Measurements from ENCODE around the gene UBE2L6.

Gene UBE2L6

DNA sequence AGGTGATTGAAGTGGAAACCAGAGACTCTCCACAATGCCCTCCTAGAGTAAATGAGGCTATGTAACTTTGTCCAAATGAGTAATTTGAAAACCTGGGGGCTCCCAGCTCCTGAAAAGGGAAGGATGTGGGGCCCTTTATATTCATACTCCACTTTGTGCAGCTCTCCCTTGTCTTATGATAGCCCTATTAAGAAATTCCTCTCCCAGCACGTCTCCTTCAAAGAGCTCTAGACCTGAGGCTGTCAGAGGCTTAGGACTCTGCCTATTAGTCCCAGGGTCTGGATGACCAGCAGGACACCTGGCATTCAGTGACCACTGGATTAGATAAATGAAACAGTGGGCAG lies 54.0 kb downstream of the UBE2L6 start:
- Histone ChIP-seq H3K9ac (ENCODE audit: low read length) (no peak overlapping the region), H3K4me3 (ENCODE audit: low read depth, low read length) (peak overlapping the region; percentile 73), H3K36me3 (ENCODE audit: control insufficient read depth, insufficient read depth, low read length) (no peaks in the 10 kb centered on the region; the same call in 1 of the 2 replicates), H3K27ac (ENCODE audit: low read depth, low read length) (no peak overlapping the region), H3K4me1 (ENCODE audit: control insufficient read depth, insufficient read depth, low read length) (peaks cover 16% of the 10 kb centered on the region), H3K27me3 (ENCODE audit: control insufficient read depth, insufficient read depth, low read length) (peaks cover 39% of the 10 kb centered on the region), H3K9me3 (ENCODE audit: control insufficient read depth, insufficient read depth, low read depth, low read length) (no peaks in the 10 kb centered on the region)

DNA sequence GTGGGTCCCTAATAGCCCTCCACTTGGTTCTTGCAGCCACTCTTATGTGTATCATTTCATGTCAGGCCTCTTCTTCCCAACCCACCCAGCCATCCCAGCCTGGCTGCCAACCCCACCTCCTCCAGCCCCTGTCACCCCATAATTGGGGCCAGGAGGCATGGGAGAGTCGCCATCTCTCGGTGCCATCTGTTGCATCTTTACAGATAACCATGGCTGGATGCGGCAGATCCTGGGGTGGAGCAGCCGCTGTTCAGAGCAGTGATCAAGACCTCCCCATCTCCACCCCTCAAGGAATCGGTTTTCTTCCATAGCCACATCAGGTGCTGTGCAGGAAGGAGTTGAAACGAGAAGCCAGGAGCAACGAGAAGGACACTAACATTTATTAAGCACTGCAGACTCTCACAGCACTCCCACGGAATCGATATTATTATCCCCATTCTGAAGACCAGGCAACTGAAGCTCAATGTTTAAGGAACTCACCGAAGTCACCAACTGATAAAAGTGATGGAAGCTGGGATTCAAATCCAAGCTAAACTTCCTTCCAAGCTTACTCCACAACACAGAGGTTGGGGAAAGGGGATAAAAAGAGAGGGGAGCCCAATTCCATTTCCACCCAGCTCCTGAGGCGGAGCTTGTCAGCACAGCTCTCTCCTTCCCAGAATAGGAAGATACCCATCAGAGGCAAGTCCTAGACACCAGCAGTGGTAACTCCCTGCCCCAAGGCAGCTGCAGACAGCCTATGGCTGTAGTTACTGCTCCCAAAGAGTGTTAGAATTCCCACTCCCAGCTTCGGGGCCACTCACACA lies 54.6 kb downstream of the UBE2L6 start:
- Histone ChIP-seq H3K36me3 (ENCODE audit: control insufficient read depth, insufficient read depth, low read length) (no peaks in the 10 kb centered on the region; the same call in 1 of the 2 replicates), H3K9me3 (ENCODE audit: control insufficient read depth, insufficient read depth, low read depth, low read length) (no peaks in the 10 kb centered on the region), H3K27ac (ENCODE audit: low read depth, low read length) (no peak overlapping the region), H3K4me1 (ENCODE audit: control insufficient read depth, insufficient read depth, low read length) (peaks cover 16% of the 10 kb centered on the region), H3K4me3 (ENCODE audit: low read depth, low read length) (no peak overlapping the region; the same call in 1 of the 2 replicates), H3K9ac (ENCODE audit: low read length) (no peak overlapping the region), H3K27me3 (ENCODE audit: control insufficient read depth, insufficient read depth, low read length) (peaks cover 39% of the 10 kb centered on the region)

DNA sequence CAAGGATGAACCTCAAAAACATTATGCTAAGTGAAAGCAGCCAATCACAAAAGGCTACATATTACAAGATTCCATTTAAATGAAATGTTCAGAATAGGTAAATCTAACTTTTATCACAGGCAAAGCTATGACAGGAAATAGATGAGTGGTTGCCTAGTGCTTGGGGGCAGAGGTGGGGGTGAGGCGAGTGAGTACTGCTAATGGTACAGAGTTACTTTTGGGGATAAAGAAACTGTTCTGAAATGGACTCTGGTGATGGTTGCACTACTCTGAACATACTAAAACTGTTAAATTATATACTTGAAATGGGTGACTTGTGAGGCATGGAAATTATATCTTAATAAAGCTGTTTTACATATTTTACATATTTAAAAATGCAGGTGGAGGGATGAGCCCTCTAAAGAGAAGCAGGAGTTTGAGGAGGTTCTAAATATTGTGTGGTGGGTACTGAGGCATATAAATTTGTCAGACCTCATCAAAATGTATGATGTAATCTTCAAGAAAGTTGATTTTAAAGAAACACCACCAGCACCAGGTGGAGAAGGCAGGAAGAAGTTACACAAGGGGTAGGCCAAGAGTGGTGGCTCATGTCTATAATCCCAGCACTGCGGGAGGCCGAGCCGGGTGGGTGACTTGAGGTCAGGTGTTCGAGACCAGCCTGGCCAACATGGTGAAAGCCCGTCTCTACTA lies 55.6 kb downstream of the UBE2L6 start:
- H3K9ac ChIP-seq (ENCODE audit: low read length), result no peak overlapping the region
- no peak overlapping the region for H3K27ac ChIP-seq (ENCODE audit: low read depth, low read length)
- H3K36me3 ChIP-seq (ENCODE audit: control insufficient read depth, insufficient read depth, low read length), result no peaks in the 10 kb centered on the region; the same call in 1 of the 2 replicates
- H3K4me1 ChIP-seq (ENCODE audit: control insufficient read depth, insufficient read depth, low read length), result peaks cover 16% of the 10 kb centered on the region
- no peak overlapping the region for H3K4me3 ChIP-seq (ENCODE audit: low read depth, low read length)
- H3K27me3 ChIP-seq (ENCODE audit: control insufficient read depth, insufficient read depth, low read length), result peaks cover 29% of the 10 kb centered on the region
- no peaks in the 10 kb centered on the region for H3K9me3 ChIP-seq (ENCODE audit: control insufficient read depth, insufficient read depth, low read depth, low read length)

DNA sequence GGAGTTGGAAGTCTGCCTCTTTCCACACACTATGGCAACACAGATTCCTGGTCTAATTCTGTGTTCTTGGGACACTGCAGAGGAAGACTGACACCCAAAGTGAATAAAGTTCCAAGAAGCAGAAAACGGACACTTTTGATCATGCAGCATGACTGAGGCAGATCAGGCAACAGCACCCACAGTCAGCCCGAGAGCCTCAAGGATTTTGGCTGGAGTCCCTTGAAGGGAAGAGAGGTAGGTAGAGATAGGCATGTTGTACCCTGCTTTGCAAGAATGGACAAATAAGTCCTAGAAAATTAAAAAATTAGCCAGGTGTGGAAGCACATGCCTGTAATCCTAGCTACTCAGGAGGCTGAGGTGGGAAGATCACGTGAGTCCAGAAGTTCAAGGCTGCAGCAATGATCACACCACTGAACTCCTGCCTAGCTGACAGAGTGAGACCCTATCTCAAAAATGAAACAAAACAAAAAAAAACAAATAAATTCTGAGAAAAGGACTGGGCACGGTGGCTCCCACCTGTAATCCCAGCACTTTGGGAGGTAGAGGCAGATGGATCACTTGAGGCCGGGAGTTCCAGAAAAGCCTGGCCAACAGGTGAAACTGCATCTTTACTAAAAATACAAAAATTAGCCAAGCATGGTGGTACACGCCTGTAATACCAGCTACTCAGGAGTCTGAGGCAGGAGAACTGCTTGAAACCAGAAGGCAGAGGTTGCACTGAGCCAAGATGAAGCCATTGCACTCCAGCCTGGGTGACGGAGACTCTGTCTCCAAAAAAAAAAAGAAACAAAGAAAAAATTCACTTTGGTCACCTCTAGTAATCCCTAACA lies 58.9 kb downstream of the UBE2L6 start:
- Histone ChIP-seq H3K4me1 (ENCODE audit: control insufficient read depth, insufficient read depth, low read length) (peaks cover 10% of the 10 kb centered on the region; the same call in 1 of the 2 replicates), H3K27ac (ENCODE audit: low read depth, low read length) (no peak overlapping the region), H3K9me3 (ENCODE audit: control insufficient read depth, insufficient read depth, low read depth, low read length) (no peaks in the 10 kb centered on the region), H3K27me3 (ENCODE audit: control insufficient read depth, insufficient read depth, low read length) (peaks cover 2% of the 10 kb centered on the region; the same call in 1 of the 2 replicates), H3K4me3 (ENCODE audit: low read depth, low read length) (no peak overlapping the region), H3K9ac (ENCODE audit: low read length) (no peak overlapping the region), H3K36me3 (ENCODE audit: control insufficient read depth, insufficient read depth, low read length) (no peaks in the 10 kb centered on the region; the same call in 1 of the 2 replicates)

DNA sequence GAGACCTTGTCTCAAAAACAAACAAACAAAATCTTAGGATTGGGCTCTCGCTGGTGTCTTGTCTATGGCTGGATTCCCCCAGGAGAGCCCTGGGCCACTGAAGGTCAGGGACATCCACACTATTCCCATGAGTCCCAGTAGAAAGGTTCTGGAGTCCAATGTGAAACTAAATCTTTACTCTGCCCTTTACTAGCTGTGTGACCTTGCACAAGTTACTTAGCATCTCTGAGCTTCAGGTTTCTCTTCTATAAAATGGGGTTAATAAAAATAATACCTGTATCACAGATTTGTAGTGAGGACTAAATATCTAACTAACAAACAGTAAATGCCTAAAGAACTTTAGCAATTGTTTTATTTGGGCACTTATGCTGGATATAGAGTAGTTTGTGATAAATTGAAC lies 61.0 kb downstream of the UBE2L6 start:
- Histone ChIP-seq H3K9ac (ENCODE audit: low read length) (no peak overlapping the region), H3K9me3 (ENCODE audit: control insufficient read depth, insufficient read depth, low read depth, low read length) (no peaks in the 10 kb centered on the region), H3K36me3 (ENCODE audit: control insufficient read depth, insufficient read depth, low read length) (no peaks in the 10 kb centered on the region; the same call in 1 of the 2 replicates), H3K4me1 (ENCODE audit: control insufficient read depth, insufficient read depth, low read length) (0 out of 2 replicates have a peak, but pooled peaks cover 3% of the 10 kb centered on the region), H3K4me3 (ENCODE audit: low read depth, low read length) (no peak overlapping the region), H3K27me3 (ENCODE audit: control insufficient read depth, insufficient read depth, low read length) (no peaks in the 10 kb centered on the region), H3K27ac (ENCODE audit: low read depth, low read length) (no peak overlapping the region)

DNA sequence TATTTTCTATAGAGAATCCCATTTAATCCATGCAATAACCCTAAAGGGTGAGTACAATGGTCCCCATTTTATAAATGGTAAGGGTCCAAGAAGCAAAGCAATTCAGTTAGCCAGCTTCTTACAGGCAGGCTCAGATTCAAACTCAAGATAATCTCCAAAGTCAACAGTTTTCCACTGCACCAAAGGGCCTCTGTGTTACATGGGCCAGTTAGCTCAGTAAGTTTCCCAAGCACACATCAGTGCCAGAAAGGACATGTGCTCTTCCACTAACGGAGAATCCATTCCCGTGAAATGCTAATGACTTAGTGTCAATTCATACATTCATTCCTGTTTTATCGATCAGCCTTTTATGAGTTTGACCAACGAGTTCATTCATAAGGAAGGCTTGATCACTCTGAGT lies 63.0 kb downstream of the UBE2L6 start:
- Histone ChIP-seq H3K27ac (ENCODE audit: low read depth, low read length) (no peak overlapping the region), H3K9ac (ENCODE audit: low read length) (no peak overlapping the region), H3K4me1 (ENCODE audit: control insufficient read depth, insufficient read depth, low read length) (peaks cover 18% of the 10 kb centered on the region), H3K36me3 (ENCODE audit: control insufficient read depth, insufficient read depth, low read length) (no peaks in the 10 kb centered on the region; the same call in 1 of the 2 replicates), H3K4me3 (ENCODE audit: low read depth, low read length) (no peak overlapping the region), H3K27me3 (ENCODE audit: control insufficient read depth, insufficient read depth, low read length) (no peaks in the 10 kb centered on the region), H3K9me3 (ENCODE audit: control insufficient read depth, insufficient read depth, low read depth, low read length) (no peaks in the 10 kb centered on the region)

DNA sequence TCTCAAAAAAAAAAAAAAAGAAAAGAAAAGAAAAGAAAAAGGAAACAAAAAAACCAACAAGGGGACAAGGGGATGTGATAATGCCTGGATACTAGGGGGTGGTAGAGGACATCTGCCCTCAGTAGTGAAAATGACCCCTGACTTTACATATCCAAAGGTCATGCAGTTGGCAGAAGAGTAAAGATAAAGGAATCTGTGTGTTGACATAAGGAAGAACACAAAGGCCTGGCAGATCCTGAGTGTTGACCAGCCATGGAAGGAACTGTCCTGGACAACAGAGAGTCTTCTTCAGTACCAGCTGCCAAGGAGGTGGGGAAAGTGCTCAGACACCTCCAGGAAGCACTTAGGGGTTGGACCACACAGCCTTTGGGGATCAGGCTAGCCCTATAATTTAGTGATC lies 64.6 kb downstream of the UBE2L6 start:
- Histone ChIP-seq H3K4me3 (ENCODE audit: low read depth, low read length) (no peak overlapping the region), H3K27ac (ENCODE audit: low read depth, low read length) (no peak overlapping the region), H3K9me3 (ENCODE audit: control insufficient read depth, insufficient read depth, low read depth, low read length) (no peaks in the 10 kb centered on the region), H3K27me3 (ENCODE audit: control insufficient read depth, insufficient read depth, low read length) (no peaks in the 10 kb centered on the region), H3K4me1 (ENCODE audit: control insufficient read depth, insufficient read depth, low read length) (peaks cover 22% of the 10 kb centered on the region), H3K9ac (ENCODE audit: low read length) (no peak overlapping the region), H3K36me3 (ENCODE audit: control insufficient read depth, insufficient read depth, low read length) (no peaks in the 10 kb centered on the region; the same call in 1 of the 2 replicates)

DNA sequence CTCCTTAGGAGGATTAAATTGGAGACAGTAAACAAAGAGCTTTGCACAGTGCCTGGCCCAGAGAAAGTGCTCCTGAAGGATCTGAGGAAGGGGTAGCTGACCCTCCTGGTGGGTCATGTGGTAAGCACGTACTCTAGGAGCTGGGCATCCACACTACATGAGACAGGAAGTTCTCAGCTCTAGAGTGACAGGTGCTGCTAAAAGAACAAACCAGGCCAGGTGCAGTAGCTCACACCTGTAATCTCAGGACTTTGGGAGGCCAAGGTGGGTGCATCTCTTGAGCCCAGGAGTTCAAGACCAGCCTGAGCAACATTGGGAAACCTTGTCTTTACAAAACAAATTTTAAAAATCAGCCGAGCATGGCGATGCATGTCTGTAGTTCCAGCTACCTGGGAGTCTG lies 65.1 kb downstream of the UBE2L6 start:
- Histone ChIP-seq H3K4me1 (ENCODE audit: control insufficient read depth, insufficient read depth, low read length) (peaks cover 22% of the 10 kb centered on the region), H3K36me3 (ENCODE audit: control insufficient read depth, insufficient read depth, low read length) (no peaks in the 10 kb centered on the region; the same call in 1 of the 2 replicates), H3K27ac (ENCODE audit: low read depth, low read length) (no peak overlapping the region)

DNA sequence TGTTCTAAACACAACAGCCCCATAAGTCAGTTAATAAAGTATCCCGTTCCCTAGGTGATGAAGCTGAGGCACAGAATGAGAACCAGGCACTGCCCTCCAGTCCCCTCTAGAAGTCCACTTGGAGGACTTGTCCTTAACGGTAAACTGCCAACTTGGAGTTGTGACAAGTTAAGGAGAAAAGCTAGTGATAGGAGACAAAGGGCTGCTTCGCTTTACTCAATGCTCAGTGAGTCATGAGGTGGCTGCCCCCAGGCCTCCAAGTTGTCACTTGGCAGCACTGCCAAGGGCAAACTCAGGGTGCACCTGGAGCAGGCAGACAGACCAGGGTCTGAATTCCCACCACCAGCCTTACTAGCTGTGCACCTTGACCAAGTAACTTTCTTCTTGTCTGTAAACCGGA lies 65.5 kb downstream of the UBE2L6 start:
- Histone ChIP-seq H3K36me3 (ENCODE audit: control insufficient read depth, insufficient read depth, low read length) (no peaks in the 10 kb centered on the region; the same call in 1 of the 2 replicates), H3K27me3 (ENCODE audit: control insufficient read depth, insufficient read depth, low read length) (no peaks in the 10 kb centered on the region), H3K4me1 (ENCODE audit: control insufficient read depth, insufficient read depth, low read length) (peaks cover 22% of the 10 kb centered on the region), H3K4me3 (ENCODE audit: low read depth, low read length) (no peak overlapping the region), H3K9ac (ENCODE audit: low read length) (no peak overlapping the region), H3K9me3 (ENCODE audit: control insufficient read depth, insufficient read depth, low read depth, low read length) (no peaks in the 10 kb centered on the region), H3K27ac (ENCODE audit: low read depth, low read length) (no peak overlapping the region)

More for the DNA sequence above, 65.1 kb downstream of the UBE2L6 start:
- Histone ChIP-seq H3K9ac (ENCODE audit: low read length) (no peak overlapping the region), H3K9me3 (ENCODE audit: control insufficient read depth, insufficient read depth, low read depth, low read length) (no peaks in the 10 kb centered on the region), H3K27me3 (ENCODE audit: control insufficient read depth, insufficient read depth, low read length) (no peaks in the 10 kb centered on the region), H3K4me3 (ENCODE audit: low read depth, low read length) (no peak overlapping the region)

All from HUES6 (cell line).